Measurements from ENCODE around the gene TSPAN31.
A peak's percentile ranks its signal among the peaks of the same experiment; 100 is the strongest.

TSPAN31 gene

GRCh38 chr12:57751788-57752667, 7.2 kb downstream of the TSPAN31 start, which contains the start of gene CDK4:
CDK4 (minus strand) TSS chr12:57752310; CDS start chr12:57751717, 593 bp downstream.
- TF ChIP-seq, protein P1, sequence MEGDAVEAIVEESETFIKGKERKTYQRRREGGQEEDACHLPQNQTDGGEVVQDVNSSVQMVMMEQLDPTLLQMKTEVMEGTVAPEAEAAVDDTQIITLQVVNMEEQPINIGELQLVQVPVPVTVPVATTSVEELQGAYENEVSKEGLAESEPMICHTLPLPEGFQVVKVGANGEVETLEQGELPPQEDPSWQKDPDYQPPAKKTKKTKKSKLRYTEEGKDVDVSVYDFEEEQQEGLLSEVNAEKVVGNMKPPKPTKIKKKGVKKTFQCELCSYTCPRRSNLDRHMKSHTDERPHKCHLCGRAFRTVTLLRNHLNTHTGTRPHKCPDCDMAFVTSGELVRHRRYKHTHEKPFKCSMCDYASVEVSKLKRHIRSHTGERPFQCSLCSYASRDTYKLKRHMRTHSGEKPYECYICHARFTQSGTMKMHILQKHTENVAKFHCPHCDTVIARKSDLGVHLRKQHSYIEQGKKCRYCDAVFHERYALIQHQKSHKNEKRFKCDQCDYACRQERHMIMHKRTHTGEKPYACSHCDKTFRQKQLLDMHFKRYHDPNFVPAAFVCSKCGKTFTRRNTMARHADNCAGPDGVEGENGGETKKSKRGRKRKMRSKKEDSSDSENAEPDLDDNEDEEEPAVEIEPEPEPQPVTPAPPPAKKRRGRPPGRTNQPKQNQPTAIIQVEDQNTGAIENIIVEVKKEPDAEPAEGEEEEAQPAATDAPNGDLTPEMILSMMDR (IDR thresholded peaks at IDR 0.05) = peak in 1 of 2 experiments; percentile 17
- Histone ChIP-seq H3K27me3 (no peaks in the 10 kb centered on the region), H3K4me1 (peaks cover 0 to 32% (median 22%) of the 10 kb centered on the region in 4 donors), H3K4me3 (peak within 1 kb of the TSS; percentile 65 to 88), H3K27ac (peak within 1 kb of the TSS; percentile 86 to 95), H3K36me3 (peaks cover 19 to 39% (median 24%) of the 10 kb centered on the region in 3 donors), H3K9me3 (no peaks in the 10 kb centered on the region)
- peak; percentile 99 to 100 for DNase-seq
- intact Hi-C loops (cut with DNase I; ENCODE audit: low total_unique reads) = no loop called here

DNA sequence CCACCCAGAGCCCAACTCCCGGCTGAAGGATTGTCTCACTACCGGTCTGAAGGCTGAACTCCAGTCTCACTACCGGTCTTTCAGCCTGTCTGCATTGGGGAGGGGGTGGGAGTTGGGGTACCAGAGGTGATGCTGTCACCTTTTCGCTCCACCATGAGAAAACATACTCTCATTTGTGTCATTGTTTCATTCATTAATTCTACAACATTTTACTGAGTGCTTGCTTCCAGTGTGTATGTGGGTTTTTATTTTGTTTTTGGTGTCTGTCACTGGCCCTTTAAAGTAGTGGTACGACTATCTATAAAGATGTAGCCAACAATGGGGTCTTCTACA, 7.8 kb downstream of the TSPAN31 start:
- TF ChIP-seq, protein P1 (IDR thresholded peaks at IDR 0.05) = no peak
- no peak for DNase-seq
- intact Hi-C loops (cut with DNase I; ENCODE audit: low total_unique reads) = no loop called here
- no peaks in the 10 kb centered on the region for H3K9me3 ChIP-seq
- H3K4me3 ChIP-seq = peak overlapping the region; percentile 65 to 88
- peaks cover 13 to 33% (median 18%) of the 10 kb centered on the region in 3 donors for H3K36me3 ChIP-seq
- H3K27me3 ChIP-seq = no peaks in the 10 kb centered on the region
- H3K4me1 ChIP-seq = peaks cover 0 to 32% (median 22%) of the 10 kb centered on the region in 4 donors
- H3K27ac ChIP-seq = peak overlapping the region; percentile 60 to 95

- peaks cover 3 to 32% (median 13%) of the 10 kb centered on the region in 3 donors for H3K36me3 ChIP-seq
- TF ChIP-seq, protein P1 (IDR thresholded peaks at IDR 0.05) = no peak
- no peak for DNase-seq
- no peaks in the 10 kb centered on the region for H3K27me3 ChIP-seq
- H3K4me1 ChIP-seq = peaks cover 0 to 32% (median 22%) of the 10 kb centered on the region in 4 donors
- no peak overlapping the region for H3K4me3 ChIP-seq
- intact Hi-C loops (cut with DNase I; ENCODE audit: low total_unique reads) = no loop called here
- H3K9me3 ChIP-seq = no peaks in the 10 kb centered on the region
- H3K27ac ChIP-seq = no peak overlapping the region
Observed at GRCh38 chr12:57753756-57754337, 9.0 kb downstream of the TSPAN31 start.

- peak in 1 of 2 donors; percentile 77 for DNase-seq
- H3K4me1 ChIP-seq = peaks cover 0 to 32% (median 22%) of the 10 kb centered on the region in 4 donors
- no peaks in the 10 kb centered on the region for H3K27me3 ChIP-seq
- peak within 1 kb of the TSS; percentile 59 to 60 for H3K27ac ChIP-seq
- intact Hi-C loops (cut with DNase I; ENCODE audit: low total_unique reads) = no loop called here
- H3K9me3 ChIP-seq = no peaks in the 10 kb centered on the region
- H3K36me3 ChIP-seq = peaks cover 0 to 28% (median 12%) of the 10 kb centered on the region in 3 donors
- TF ChIP-seq, protein P1 (IDR thresholded peaks at IDR 0.05) = no peak
- peak within 1 kb of the TSS; percentile 74 for H3K4me3 ChIP-seq
Observed at GRCh38 chr12:57754411-57755193, 9.8 kb downstream of the TSPAN31 start, which contains the start of gene MARCHF9. MARCHF9 (plus strand) TSS chr12:57755103; CDS start chr12:57755529, 426 bp downstream.

DNA sequence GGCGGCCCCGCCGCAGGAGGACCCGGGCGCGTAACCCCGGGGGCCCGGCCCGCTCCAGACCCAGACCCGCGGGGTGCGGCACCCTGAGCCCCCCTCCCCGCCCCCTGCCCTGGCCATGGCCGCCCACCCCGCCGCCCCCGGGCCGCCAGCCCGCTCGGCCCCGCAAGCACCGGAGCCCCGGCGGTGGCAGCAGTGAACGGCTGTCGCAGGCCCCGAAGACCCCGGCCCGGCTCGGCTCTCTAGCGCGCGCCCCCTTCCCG, 10.3 kb downstream of the TSPAN31 start:
- H3K27ac ChIP-seq = peak overlapping the region; percentile 59 to 60
- intact Hi-C loops (cut with DNase I; ENCODE audit: low total_unique reads) = no loop called here
- no peak for DNase-seq

More for the DNA sequence above, 10.3 kb downstream of the TSPAN31 start:
- no peaks in the 10 kb centered on the region for H3K9me3 ChIP-seq
- H3K36me3 ChIP-seq = peaks cover 0 to 22% (median 12%) of the 10 kb centered on the region in 3 donors
- peaks cover 0 to 32% (median 22%) of the 10 kb centered on the region in 4 donors for H3K4me1 ChIP-seq
- H3K4me3 ChIP-seq = peak overlapping the region; percentile 74
- TF ChIP-seq, protein P1 (IDR thresholded peaks at IDR 0.05) = no peak
- peaks cover 0 to under 1% of the 10 kb centered on the region in 2 donors for H3K27me3 ChIP-seq

Measured in tibial artery (tissue), 4 donors.